Coronary artery (tissue), 2 donors: Measurements from ENCODE around the gene RAD51B.
"Not testable (repeated sequence)": the region's sequence is repeated elsewhere in the genome, so short reads cannot be mapped to it uniquely, and the experiment has no call there.

ENCODE experiments used
- DNase-seq: peaks from one replicate; pipeline ENCODE4 v3.0.0-alpha.2; 2017; ENCODE audit warnings: low spot score
- H3K27ac ChIP-seq, 2 donors: fragments of 200-600 bp; sonication (generic); one replicate each; pipeline ENCODE4 v1.5.1; 2016 to 2019
- H3K4me3 ChIP-seq: fragments of 200-600 bp; sonication (generic); 2 replicates; pipeline ENCODE4 v1.5.1; 2016; ENCODE audit warnings: mild to moderate bottlenecking, moderate library complexity
- TF ChIP-seq, protein P1 (sequence below): fragments of 200-600 bp; sonication (generic); IDR thresholded peaks from one replicate; pipeline ENCODE4 v1.5.1; 2019; ENCODE audit warnings: antibody characterized with exemption

Gene RAD51B

GRCh38 chr14:68286667-68287066, 467.1 kb downstream of the RAD51B start:
- no peak overlapping the region for H3K27ac ChIP-seq
- no peak overlapping the region for H3K4me3 ChIP-seq
- TF ChIP-seq, protein P1, sequence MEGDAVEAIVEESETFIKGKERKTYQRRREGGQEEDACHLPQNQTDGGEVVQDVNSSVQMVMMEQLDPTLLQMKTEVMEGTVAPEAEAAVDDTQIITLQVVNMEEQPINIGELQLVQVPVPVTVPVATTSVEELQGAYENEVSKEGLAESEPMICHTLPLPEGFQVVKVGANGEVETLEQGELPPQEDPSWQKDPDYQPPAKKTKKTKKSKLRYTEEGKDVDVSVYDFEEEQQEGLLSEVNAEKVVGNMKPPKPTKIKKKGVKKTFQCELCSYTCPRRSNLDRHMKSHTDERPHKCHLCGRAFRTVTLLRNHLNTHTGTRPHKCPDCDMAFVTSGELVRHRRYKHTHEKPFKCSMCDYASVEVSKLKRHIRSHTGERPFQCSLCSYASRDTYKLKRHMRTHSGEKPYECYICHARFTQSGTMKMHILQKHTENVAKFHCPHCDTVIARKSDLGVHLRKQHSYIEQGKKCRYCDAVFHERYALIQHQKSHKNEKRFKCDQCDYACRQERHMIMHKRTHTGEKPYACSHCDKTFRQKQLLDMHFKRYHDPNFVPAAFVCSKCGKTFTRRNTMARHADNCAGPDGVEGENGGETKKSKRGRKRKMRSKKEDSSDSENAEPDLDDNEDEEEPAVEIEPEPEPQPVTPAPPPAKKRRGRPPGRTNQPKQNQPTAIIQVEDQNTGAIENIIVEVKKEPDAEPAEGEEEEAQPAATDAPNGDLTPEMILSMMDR = no peak
- DNase-seq = no peak

DNA sequence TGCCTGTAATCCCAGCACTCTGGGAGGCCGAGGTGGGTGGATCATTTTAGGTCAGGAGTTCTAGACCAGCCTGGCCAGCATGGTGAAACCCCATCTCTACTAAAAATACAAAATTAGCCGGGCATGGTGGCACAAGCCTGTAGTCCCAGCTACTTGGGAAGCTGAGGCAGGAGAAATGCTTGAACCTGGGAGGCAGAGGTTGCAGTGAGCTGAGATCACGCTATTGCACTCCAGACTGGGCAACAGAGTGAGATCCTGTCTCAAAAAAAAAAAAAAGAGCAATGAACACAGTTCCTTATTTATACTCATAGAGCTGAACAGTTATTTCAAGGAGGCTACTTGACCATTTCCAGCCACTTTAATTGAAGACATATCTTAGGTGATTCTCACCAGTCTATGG, 469.9 kb downstream of the RAD51B start:
- H3K27ac ChIP-seq, H3K4me3 ChIP-seq, DNase-seq: not testable (repeated sequence)

GRCh38 chr14:68291820-68292219, 472.2 kb downstream of the RAD51B start:
- no peak overlapping the region for H3K27ac ChIP-seq
- TF ChIP-seq, protein P1 = no peak
- no peak for DNase-seq
- no peak overlapping the region for H3K4me3 ChIP-seq

DNA sequence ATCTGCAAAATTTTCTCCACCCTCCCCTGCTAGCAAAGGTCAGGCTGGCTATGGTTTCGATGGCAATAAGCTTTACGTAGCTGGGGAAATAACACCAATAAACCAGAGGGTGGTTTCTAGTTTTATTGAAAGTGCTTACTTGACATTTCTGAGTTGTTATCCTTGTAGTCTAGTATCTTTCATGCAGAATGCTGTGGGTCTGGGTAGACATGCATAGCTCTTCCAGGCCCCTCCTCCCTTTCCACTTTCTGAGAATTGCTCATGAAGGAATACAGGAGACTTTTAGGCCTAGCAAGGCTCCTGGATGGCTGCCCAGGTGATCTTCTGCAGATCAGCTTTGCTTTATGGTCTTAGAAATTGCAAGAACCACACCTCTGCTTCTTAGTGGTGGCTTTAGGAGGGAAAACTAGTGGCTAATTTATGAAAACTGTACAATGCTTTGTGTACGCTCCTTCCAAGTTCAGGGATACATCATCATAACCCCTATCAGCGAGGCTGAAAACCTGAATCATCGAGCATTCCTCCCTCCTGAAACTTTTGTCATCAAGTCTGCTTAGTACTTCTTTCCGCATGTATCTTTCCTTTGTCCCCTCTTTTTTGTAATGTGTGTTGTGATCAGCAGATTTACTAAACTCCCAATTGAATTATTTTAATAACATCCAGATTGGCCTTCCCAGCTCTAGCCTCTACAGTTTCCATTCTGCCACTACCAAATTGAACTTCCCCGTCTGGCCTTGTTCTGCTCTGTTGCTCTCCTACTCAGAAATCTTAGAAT, 473.0 kb downstream of the RAD51B start:
- TF ChIP-seq, protein P1 = no peak
- no peak overlapping the region for H3K4me3 ChIP-seq
- no peak overlapping the region for H3K27ac ChIP-seq
- no peak for DNase-seq

- H3K27ac ChIP-seq = no peak overlapping the region
Measured at GRCh38 chr14:68293404-68293803, 473.8 kb downstream of the RAD51B start.

GRCh38 chr14:68295316-68295816, 475.8 kb downstream of the RAD51B start:
- Histone ChIP-seq H3K27ac (no peak overlapping the region), H3K4me3 (no peak overlapping the region)
- no peak for DNase-seq
- TF ChIP-seq, protein P1 = no peak

More at GRCh38 chr14:68293404-68293803, 473.8 kb downstream of the RAD51B start:
- TF ChIP-seq, protein P1 = no peak
- no peak overlapping the region for H3K4me3 ChIP-seq
- no peak for DNase-seq

DNA sequence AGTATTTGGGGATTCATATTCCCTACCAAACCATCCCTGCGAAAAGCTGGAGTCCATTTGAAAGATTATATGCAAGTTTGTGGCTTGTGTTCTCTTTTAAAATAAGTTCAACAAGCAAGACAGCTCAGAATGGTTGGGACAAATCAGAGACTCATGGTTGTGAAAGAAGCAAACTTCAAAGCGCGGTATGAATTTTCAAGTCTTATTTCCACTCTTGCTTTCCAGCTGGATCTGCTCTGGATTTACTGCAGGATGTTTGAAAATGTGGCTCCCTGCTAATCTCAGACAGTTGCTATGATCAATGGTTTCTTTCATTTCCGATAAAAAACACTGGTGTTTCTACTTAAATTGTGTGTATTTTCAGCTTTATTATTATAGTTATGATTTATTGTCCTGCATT, 477.5 kb downstream of the RAD51B start:
- no peak overlapping the region for H3K27ac ChIP-seq
- DNase-seq = no peak
- no peak overlapping the region for H3K4me3 ChIP-seq
- TF ChIP-seq, protein P1 = no peak
